Loucy (cell line): ENCODE results near the gene UBE2K.
"Not testable (repeated sequence)": the region's sequence is repeated elsewhere in the genome, so short reads cannot be mapped to it uniquely, and the experiment has no call there.

Experiments
- EZH2phosphoT487 ChIP-seq: fragments of 200-600 bp; IDR thresholded peaks from 2 replicates; pipeline ENCODE4 v1.6.1; 2018; ENCODE audit warnings: antibody characterized with exemption, mild to moderate bottlenecking, moderate library complexity, borderline replicate concordance
- TF ChIP-seq, protein P1 (sequence below): fragments of 200-600 bp; sonication (generic); conservative IDR thresholded peaks from 2 replicates; pipeline ENCODE4 v1.5.1; 2014; ENCODE audit warnings: mild to moderate bottlenecking, antibody characterized with exemption, low read length

GRCh38 chr4:39656638-39657037 lies 41.3 kb upstream of the UBE2K start:
- TF ChIP-seq, protein P1, sequence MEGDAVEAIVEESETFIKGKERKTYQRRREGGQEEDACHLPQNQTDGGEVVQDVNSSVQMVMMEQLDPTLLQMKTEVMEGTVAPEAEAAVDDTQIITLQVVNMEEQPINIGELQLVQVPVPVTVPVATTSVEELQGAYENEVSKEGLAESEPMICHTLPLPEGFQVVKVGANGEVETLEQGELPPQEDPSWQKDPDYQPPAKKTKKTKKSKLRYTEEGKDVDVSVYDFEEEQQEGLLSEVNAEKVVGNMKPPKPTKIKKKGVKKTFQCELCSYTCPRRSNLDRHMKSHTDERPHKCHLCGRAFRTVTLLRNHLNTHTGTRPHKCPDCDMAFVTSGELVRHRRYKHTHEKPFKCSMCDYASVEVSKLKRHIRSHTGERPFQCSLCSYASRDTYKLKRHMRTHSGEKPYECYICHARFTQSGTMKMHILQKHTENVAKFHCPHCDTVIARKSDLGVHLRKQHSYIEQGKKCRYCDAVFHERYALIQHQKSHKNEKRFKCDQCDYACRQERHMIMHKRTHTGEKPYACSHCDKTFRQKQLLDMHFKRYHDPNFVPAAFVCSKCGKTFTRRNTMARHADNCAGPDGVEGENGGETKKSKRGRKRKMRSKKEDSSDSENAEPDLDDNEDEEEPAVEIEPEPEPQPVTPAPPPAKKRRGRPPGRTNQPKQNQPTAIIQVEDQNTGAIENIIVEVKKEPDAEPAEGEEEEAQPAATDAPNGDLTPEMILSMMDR: not testable (repeated sequence)
- not testable (repeated sequence) for TF ChIP-seq EZH2phosphoT487
